GM18520 (cell line): ENCODE results near the gene CHKA.
A peak's percentile ranks its signal among the peaks of the same experiment; 100 is the strongest.
"Not testable (repeated sequence)": the region's sequence is repeated elsewhere in the genome, so short reads cannot be mapped to it uniquely, and the experiment has no call there.

ENCODE experiments used
- ATAC-seq: cut with Tn5 transposase; IDR thresholded peaks from one replicate; pipeline ENCODE4 v1.9.1; 2021; ENCODE audit not compliant: unreplicated experiment

The CHKA gene

GRCh38 chr11:68116974-68117373 lies 4.2 kb downstream of the CHKA start:
- ATAC-seq, result no peak

GRCh38 chr11:68116126-68116525 lies 5.1 kb downstream of the CHKA start:
- no peak for ATAC-seq

- no peak for ATAC-seq
Observed at GRCh38 chr11:68115285-68115684, 5.9 kb downstream of the CHKA start.

GRCh38 chr11:68113986-68114385 lies 7.2 kb downstream of the CHKA start:
- ATAC-seq, result no peak

- ATAC-seq, result no peak
Observed at GRCh38 chr11:68107689-68108088, 13.5 kb downstream of the CHKA start.

- no peak for ATAC-seq
Observed at GRCh38 chr11:68106165-68106940, 14.8 kb downstream of the CHKA start.

GRCh38 chr11:68099474-68100405 lies 21.4 kb downstream of the CHKA start:
- no peak for ATAC-seq

- ATAC-seq, result no peak
Observed at GRCh38 chr11:68099057-68099456, 22.1 kb downstream of the CHKA start.

- no peak for ATAC-seq
Observed at GRCh38 chr11:68096962-68097361, 24.2 kb downstream of the CHKA start.

GRCh38 chr11:68093565-68093964 lies 27.6 kb downstream of the CHKA start:
- ATAC-seq, result no peak

- ATAC-seq, result not testable (repeated sequence)
Observed at GRCh38 chr11:68092946-68093345, 28.2 kb downstream of the CHKA start.

- no peak for ATAC-seq
Observed at GRCh38 chr11:68092411-68092810, 28.8 kb downstream of the CHKA start.

GRCh38 chr11:68090706-68091105 lies 30.5 kb downstream of the CHKA start:
- ATAC-seq, result no peak

- no peak for ATAC-seq
Observed at GRCh38 chr11:68090287-68090686, 30.9 kb downstream of the CHKA start.

GRCh38 chr11:68089679-68090078 lies 31.5 kb downstream of the CHKA start:
- ATAC-seq, result no peak

- ATAC-seq, result no peak
Observed at GRCh38 chr11:68083517-68083916, 37.7 kb downstream of the CHKA start.

- ATAC-seq, result no peak
Observed at GRCh38 chr11:68082481-68082880, 38.7 kb downstream of the CHKA start.

GRCh38 chr11:68081691-68082090 lies 39.5 kb downstream of the CHKA start:
- no peak for ATAC-seq

GRCh38 chr11:68080860-68081259 lies 40.3 kb downstream of the CHKA start:
- no peak for ATAC-seq

GRCh38 chr11:68077617-68078582 lies 43.3 kb downstream of the CHKA start:
- peak; percentile 71 for ATAC-seq
